GM19395 (cell line): ENCODE measurements around the gene RAB40C.
"Not testable (repeated sequence)": the region's sequence is repeated elsewhere in the genome, so short reads cannot be mapped to it uniquely, and the experiment has no call there.

Experiments used
- ATAC-seq: cut with Tn5 transposase; IDR thresholded peaks from one replicate; pipeline ENCODE4 v1.9.1; 2021; ENCODE audit warnings: mild to moderate bottlenecking, moderate library complexity; ENCODE audit not compliant: unreplicated experiment

The RAB40C gene

DNA sequence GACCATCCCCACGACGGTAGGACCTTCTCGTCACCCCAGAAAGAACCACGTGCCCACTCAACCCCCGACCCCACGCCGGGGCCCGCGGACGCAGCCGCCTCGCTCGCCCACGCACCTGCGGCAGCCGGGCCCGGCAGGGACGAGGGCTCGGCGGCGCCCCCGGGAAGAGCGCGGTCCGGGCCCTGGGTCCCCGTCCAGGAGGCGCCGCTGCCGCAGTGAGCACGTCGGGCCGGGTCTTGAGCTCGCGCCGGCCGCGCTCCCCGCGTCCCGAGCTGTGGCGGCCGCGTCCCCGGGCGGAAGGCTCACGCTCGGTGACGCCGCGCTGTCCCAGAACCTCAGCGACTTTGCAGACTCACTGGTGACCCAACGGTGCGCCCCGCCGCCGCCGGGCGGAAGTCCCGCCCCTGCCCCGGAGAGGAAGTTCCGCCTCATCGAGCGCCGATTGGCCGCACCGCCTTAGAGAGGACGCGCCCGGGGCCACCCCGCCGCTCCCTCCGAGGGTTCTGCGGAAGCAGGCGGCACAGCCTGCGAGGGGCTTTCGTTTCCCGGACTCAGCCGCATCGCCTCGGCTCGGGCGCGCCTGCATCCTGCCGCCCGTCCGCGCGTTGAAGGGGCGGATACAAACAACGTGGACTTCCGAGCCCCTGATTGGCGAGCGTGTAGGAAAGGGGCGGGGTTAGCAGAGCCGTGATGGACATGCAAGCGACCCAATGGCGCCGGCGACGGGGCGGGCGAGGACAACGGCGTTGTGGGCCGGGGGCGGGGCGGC is 793 bp upstream of the RAB40C start:
- ATAC-seq, result peak; percentile 79

DNA sequence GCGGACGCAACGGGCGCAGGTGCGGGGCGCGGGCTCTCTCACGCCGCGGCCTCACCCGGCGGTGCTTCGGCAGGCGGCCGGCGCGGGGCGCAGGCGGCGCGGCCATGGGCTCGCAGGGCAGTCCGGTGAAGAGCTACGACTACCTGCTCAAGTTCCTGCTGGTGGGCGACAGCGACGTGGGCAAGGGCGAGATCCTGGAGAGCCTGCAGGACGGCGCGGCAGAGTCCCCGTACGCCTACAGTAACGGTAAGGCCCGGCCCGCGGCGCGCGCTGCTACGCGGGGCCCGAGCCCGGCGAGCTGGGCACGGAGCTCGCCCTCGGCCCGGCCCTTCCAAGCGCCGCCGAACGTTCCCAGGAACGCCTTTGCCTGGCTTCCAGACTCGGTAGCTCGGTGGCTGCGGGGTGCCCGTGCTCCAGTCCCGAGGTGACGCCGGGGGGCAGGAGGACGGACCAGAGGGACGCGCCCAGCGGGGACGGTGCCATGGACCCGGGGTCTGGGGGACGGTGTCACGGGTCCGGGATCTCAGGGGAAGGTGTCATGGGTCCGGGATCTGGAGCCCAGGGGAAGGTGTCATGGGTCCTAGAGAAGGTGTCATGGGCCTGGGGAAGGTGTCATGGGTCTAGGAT is 435 bp downstream of the RAB40C start:
- peak; percentile 7 for ATAC-seq

DNA sequence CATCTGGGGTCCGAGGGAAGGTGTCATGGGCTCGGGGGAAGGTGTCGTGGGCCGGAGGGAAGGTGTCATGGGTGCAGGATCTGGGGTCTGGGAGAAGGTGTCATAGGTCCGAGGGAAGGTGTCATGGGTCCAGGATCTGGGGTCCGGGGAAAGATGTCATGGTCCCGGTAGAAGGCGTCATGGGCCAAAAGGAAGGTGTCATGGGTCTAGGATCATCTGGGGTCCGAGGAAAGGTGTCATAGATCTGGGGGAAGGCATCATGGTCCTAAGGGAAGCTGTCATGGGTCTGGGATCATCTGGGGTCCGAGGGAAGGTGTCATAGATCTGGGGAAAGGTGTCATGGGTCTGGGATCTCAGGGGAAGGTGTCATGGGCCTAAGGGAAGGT is 942 bp downstream of the RAB40C start:
- ATAC-seq, result no peak

DNA sequence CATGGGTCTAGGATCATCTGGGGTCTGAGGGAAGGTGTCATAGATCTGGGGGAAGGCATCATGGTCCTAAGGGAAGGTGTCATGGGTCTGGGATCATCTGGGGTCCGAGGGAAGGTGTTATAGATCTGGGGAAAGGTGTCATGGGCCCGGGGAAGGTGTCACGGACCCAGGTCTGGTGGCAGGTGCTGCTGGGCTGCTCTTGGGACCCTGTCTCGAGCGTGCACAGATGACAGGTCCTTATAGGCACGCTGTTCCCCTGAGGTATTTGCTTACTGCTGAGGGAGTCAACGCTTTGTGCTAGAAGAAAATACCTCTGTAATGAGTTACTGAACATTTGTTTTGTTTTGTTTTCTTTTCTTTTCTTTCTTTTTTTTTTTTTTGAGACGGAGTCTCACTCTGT is 1.4 kb downstream of the RAB40C start:
- ATAC-seq, result no peak

DNA sequence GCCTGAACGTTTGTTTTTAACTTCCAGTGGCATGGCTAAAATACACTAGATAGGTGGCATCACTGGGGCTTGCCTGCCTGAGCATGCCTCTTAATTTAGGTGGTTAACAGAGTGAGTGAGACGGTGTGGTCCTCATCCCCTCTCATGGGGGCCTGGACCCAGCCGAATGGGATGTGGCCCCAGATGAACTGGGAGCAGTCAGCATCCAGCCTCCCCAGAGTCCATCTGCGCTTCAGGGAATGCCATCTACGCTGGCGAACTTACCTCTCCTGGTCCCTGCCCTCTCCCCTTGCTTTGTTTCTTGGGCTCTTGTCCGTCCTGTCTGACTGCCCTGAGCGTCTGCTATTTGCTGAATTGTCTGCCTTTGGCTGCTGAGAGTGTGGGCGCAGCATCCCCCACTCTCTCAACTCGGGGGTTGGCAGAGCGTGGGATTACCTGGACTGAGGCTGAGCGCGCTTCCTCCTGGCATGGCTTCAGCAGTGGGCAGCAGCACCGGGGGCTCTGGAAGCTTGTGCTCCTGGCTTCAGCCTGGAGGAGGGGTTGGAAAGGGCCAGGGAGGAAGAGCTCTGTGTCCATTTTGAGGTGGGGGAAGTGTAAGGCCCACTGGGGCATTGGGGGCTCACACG is 2.1 kb downstream of the RAB40C start:
- no peak for ATAC-seq

DNA sequence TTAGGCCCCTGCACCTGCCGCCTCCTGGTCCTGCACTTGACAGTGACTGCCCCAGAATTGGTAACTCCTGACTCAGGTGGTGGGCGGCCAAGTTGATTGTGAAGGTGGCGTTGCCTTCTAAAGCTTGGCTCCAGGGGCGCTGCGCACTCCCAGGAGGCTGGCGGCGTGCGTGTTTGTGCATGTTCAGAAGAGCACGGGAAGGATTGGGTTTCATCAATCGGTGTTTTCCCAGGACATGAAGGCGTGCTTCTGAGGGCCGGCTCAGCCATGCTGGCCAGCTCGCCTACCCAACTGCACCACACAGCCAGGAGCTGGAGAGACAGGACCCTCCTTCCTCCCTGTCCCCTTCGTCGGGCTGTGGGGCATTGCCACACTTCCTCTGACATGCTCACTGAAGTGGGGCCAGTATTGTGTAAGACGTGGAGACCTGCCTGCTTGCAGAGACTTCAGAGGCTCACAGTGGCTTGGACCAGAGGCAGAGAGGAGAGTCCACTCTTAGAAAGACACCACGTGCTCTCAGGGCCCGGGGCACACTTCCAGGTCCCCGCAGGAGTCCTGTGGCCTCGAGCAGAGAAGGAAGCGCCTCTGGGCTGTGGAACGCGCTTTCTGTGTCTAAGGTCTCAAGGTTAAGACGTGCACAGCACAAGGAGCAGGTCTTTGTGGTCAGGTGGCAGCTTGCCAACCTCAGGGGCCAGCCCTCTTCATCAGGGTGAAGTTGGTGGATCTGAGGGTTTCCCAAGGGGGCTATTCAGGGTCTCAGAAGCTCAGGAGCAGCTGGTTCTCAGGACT is 2.8 kb downstream of the RAB40C start:
- ATAC-seq, result no peak

DNA sequence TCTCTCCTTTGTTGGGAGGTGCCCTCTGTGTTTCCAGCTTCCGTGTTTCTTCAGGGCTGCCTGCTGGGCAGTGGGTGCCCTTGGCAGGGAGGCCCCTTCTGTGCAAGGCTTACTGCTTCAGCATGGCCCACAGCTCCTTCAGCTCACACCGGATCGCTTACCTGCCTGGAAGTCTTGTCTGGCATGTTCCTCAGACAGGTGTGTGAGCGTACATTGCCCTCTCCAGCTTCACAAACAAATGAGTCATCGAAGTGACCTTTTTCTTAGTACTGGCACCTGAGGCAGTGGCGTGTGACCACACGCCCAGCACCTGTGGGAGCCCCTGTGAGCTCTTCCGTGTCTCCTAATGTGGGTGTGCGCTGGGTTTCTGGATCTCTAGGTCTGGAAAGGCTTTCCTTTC is 3.5 kb downstream of the RAB40C start:
- ATAC-seq, result no peak

DNA sequence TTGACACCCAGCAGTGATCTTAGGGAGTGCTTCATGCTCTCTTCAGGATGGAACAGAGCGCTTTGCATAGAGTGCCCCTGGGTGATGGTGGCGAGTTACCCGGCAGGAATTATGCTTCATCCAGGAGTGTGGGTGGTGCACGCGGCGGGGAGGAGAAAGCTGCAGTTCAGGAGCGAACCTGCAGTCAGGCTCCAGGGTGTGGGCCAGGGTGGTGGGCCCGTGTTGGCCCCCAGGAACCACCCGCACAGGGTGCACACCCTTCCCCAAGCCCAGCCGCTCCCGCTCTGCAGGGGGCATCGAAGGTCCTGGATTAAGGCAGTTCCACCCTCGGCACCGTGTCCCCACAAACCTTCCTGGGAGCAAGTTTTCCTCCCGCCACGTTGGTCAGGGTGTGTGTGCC is 3.9 kb downstream of the RAB40C start:
- no peak for ATAC-seq

DNA sequence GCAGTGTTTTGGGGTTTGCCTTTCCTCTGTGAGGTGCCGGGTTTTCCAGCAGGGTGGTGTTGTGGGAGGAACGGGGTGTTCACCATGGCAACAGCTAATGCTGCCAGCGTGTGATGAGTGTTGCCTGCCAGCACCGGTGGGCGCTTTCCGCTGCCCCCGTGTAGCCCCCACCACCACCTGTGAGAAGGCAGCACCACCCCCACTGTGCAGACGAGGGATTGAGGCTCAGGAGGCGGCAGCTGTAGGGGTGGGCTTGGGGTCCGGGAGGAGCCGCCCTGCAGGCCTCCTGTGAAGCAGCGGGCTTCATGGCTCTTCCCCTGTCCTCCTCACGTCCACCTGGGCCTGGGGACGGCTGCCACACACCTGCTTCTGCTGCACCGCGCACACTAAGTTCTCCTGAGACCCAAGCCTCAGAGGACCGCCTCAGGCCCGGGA is 5.2 kb downstream of the RAB40C start:
- no peak for ATAC-seq

DNA sequence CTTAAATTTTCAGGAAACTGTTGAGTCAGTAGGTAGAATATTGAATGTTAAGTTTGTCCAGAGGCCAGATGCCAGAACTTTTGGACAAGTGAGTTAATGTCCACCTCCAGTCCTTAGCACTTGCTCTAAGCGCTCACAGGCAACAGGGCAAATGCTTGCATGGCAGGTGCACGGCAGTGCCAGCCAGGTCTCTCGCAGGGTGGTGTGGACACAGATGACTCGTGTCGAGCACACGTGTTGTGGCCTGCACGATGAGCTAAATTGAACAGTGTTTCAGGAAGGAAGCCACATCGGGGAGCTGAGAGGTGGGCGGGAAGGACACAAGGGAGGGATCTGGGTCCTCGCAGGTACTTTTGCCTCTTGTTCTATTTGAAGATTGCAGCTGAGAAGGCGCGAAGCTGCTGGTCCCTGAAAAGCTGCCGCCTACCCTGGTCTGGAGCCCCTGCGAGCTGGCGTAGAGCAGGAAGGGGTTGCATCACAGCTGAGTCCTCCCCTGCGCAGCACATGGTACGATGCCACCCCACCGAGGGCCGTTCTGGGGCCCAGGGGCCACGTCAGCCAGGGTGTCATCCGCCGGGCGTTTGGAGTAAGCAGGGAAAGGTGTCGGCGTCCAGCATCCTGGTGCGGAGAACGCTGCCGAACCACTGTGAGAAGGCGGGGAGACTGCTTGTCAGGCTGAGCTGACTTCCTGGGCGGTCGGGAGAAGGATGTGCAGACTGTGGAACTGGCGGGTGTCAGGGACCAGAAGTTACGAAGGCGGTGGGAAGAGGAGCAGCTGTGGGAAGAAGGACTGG is 6.3 kb downstream of the RAB40C start:
- no peak for ATAC-seq

DNA sequence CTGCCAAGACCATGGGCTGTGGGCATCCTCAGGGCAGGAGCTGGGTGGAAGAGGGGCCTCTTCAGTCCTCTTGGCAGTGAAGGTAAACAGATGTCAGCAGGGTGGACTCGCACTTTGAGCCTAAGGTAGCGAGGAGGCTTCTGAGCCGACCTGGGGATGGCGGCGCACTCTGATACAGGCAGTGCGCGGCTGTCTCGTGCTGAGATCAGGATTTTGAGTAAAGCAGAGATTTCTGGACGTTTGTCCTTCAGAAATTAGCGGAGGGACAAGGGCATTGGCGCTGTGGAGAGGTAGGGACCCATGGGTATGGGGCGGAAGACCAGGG is 6.8 kb downstream of the RAB40C start:
- no peak for ATAC-seq

DNA sequence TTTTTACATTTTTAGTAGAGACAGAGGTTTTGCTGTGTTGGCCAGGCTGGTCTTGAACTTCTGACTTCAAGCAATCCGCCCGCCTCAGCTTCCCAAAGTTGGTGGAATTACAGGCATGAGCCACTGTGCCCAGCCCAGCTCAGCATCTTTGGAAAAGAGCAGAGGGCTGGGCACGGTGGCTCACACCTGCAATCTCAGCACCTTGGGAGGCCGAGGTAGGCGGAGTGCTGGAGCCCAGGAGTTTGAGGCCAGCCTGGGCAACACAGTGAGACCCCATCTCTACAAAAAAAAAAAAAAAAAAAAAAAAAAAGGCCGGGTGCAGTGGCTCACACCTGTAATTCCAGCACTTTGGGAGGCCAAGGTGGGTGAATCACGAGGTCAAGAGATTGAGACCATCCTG is 7.8 kb downstream of the RAB40C start:
- not testable (repeated sequence) for ATAC-seq

DNA sequence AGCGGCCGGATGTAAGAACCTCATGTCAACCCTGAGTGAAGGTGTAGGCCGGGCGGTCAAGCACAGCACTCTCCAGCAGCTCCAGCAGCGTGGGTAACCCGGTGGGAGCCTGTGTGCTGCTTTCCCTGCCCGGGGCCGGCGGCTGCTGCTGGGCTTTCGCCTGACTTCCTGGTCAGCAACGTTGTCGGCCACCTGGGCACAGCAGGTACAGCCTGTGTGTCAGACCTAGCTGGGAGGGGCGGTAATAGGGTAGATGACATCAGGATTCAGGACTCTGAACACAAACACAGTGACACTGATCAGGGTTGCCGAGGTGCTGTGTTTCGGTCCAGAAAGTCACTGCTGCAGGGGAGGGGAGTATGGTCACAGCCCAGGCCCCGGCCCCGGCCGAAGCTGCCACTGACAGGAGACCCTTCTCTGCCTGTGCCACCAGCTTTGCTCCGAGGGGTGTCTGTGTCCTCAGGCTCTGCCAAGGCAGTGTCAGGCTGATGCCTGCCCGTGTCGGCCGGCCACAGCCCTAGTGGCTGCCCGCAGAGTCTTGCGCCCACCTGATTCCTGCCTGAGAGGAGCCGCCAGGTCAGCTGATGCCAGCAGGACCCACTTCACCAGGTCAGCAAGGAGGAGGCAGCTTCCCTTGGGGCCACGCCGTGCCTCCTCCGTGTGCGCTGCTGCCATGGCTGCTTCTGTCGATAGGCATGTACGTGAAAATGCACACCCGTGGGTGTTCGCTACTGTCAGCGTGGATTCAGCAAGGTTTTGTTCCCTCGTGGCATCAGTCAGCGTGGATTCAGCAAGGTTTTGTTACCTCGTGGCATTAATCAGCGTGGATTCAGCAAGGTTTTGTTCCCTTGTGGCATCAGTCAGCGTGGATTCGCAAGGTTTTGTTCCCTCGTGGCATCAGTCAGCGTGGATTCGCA is 9.2 kb downstream of the RAB40C start:
- ATAC-seq, result no peak

DNA sequence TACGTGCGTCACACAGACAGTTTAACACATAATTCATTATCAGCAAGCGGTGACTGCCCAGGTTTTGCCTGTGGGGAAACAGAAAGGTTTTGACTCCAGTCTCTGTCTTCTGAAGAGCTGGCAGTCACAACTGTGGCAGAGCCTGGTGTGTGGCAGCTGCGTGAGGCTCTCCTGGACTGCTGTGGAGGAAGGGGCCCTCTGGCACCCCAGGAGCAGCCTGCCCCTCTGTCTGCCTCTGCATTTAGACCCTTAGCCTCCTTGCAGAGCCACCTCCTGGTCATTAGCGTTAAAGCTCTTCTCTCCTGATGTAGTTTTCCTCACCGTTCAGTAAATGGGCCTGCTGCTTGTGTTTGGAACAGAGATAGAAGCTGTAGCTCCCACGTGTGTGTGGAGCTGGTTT is 10.9 kb downstream of the RAB40C start:
- ATAC-seq, result no peak

DNA sequence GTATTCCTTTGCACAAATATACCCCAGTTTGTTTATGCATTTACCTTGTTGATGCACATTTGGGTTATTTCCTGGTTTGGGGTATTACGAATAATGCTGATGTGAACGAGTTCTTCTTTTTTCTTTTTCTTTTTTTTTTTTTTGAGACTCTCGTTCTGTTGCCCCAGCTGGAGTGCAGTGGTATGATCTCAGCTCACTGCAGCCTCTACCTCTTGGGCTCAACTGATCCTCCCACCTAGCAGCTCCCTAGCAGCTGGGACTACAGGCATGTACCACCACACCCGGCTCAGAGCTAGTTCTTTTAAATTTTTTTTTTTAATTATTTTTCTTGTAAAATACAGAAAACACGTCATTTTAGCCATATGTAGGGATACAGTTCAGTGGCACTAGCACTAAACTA is 14.1 kb downstream of the RAB40C start:
- ATAC-seq, result no peak

DNA sequence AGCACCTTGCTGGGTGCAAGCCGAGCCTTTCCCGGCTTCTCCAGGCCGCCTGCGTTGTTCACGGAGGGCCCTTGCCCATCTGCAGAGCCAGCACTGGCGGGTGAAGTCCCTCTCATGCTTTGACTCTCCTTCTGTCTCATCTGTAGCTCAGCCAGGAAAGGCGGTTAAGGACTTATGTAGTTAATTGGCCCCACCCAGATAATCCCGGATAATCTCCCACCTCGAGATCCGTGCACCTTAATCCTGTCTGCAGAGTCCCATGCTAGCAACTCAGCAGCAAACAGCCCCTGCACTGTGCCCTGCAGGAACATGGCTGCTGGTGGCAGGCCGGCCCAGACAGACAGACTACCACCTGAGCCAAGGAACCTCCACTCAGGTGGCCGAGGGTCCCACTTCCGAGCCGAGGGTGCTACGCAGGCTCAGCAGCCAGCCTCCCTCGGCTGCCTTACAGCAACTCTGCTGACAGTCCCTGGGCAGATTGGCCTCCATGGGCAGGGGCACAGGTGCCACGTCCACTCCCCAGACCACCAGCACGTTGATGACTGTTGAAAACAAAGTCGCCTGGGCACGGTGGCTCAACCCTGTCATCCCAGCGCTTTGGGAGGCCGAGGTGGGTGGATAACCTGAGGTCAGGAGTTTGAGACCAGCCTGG is 16.9 kb downstream of the RAB40C start:
- no peak for ATAC-seq

DNA sequence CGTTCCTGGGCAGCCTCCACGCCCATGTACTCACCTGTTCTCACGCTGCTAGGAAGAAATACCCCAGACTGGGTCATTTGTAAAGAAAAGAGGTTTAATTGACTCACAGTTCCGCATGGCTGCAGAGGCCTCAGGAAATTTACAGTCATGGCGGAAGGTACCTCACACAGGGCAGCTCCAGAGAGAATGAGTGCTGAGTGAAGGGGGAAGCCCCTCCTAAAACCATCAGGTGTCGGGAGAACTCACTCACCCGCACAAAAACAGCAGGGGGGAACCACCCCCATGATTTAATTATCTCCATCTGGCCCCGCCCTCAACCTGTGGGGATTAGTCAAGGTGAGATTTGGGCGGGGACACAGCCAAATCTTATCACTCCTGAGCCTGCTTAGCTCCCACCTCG is 18.2 kb downstream of the RAB40C start:
- ATAC-seq, result no peak

DNA sequence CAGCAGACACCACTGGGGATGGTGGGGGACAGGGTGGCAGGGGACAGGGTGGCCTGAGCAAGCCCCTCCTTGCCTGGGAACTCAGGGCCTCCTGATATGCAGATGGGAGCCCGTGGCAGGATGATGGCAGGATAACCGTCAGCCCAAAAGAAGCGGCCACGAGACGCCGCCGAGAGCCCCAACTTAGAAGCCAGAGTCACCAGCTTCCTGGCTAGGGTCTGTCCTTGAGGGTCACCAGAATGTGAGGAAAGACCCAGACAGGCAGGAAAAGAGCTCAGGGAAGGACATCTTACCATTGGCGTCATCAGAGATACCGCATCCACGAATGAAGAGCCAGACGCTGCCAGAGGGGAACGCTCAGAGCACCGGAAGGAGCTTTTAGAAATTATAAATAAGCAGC is 19.4 kb downstream of the RAB40C start:
- no peak for ATAC-seq

DNA sequence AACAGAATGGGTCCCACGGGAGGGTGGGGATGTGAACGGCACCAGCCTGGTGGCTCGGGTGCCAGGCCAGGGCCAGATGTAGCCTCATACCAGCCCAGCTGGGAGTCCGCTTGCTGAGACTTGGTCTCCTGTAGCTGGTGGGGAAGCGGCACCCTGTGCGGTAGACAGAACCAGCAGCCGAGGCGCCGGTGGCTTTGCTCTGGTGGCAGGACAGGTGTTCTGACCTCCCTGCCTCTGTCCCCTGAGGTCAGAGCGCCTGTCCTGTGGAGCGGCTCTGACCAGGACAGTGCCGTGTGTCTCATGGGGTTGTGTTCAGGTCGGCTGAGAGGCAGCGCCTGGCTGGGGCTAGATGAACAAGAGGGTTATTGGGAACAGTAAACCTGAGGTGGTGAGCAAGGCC is 20.1 kb downstream of the RAB40C start:
- ATAC-seq, result no peak
